HG03039 (cell line): Measurements from ENCODE around the gene CDKL5.
"Not testable (repeated sequence)": the region's sequence is repeated elsewhere in the genome, so short reads cannot be mapped to it uniquely, and the experiment has no call there.

Experiments used
- ATAC-seq: cut with Tn5 transposase; IDR thresholded peaks from one replicate; pipeline ENCODE4 v1.9.1; 2021; ENCODE audit warnings: mild to moderate bottlenecking, moderate library complexity; ENCODE audit not compliant: unreplicated experiment

The CDKL5 gene

GRCh38 chrX:18573556-18573955 is 148.1 kb downstream of the CDKL5 start:
- ATAC-seq = no peak

GRCh38 chrX:18574591-18574990 is 149.2 kb downstream of the CDKL5 start:
- no peak for ATAC-seq

GRCh38 chrX:18575744-18576143 is 150.3 kb downstream of the CDKL5 start:
- no peak for ATAC-seq

- ATAC-seq = no peak
These were observed 152.0 kb downstream of the CDKL5 start for GRCh38 chrX:18577400-18577799.

- no peak for ATAC-seq
These were observed 153.1 kb downstream of the CDKL5 start for GRCh38 chrX:18578546-18578945.

GRCh38 chrX:18579495-18579894 is 154.1 kb downstream of the CDKL5 start:
- ATAC-seq = no peak

- ATAC-seq = no peak
These were observed 157.6 kb downstream of the CDKL5 start for GRCh38 chrX:18582910-18583493.

- ATAC-seq = not testable (repeated sequence)
These were observed 163.9 kb downstream of the CDKL5 start for GRCh38 chrX:18589292-18589691.

- no peak for ATAC-seq
These were observed 166.4 kb downstream of the CDKL5 start for GRCh38 chrX:18591834-18592233.

GRCh38 chrX:18594079-18594478 is 168.7 kb downstream of the CDKL5 start:
- no peak for ATAC-seq

- ATAC-seq = no peak
These were observed 170.7 kb downstream of the CDKL5 start for GRCh38 chrX:18596096-18596495.

GRCh38 chrX:18598413-18598812 is 173.0 kb downstream of the CDKL5 start:
- no peak for ATAC-seq

GRCh38 chrX:18607966-18608365 is 182.6 kb downstream of the CDKL5 start:
- ATAC-seq = no peak

GRCh38 chrX:18613930-18614639 is 188.7 kb downstream of the CDKL5 start:
- no peak for ATAC-seq

- no peak for ATAC-seq
These were observed 191.4 kb downstream of the CDKL5 start for GRCh38 chrX:18616688-18617406.

GRCh38 chrX:18617407-18617750 is 192.0 kb downstream of the CDKL5 start:
- no peak for ATAC-seq

- ATAC-seq = no peak
These were observed 193.9 kb downstream of the CDKL5 start for GRCh38 chrX:18619288-18619687.

- no peak for ATAC-seq
These were observed 194.9 kb downstream of the CDKL5 start for GRCh38 chrX:18620349-18620748.

GRCh38 chrX:18624599-18624998 is 199.2 kb downstream of the CDKL5 start:
- ATAC-seq = no peak

GRCh38 chrX:18630934-18631333 is 205.5 kb downstream of the CDKL5 start:
- ATAC-seq = no peak

GRCh38 chrX:18638398-18638797 is 213.0 kb downstream of the CDKL5 start:
- ATAC-seq = no peak

- ATAC-seq = no peak
These were observed 213.9 kb downstream of the CDKL5 start for GRCh38 chrX:18639280-18639679.
